H1 (cell line): ENCODE data around the gene TCFL5. TPM values are rescaled to one million over a fixed set of nuclear protein-coding genes. Genes with fewer than 3 reads are reported as not detected.

Experiments used
- CTCF ChIA-PET: fragments of 300-600 bp; sonication (Branson Sonifier 250); formaldehyde crosslinking; loops from one replicate; lab custom pipeline; 2021; ENCODE audit not compliant: partially characterized antibody; lab: Charles Lee
- POLR2A ChIA-PET: fragments of 300-600 bp; sonication (Branson Sonifier 250); formaldehyde crosslinking; loops from one replicate; lab custom pipeline; 2021; ENCODE audit warnings: inconsistent platforms; ENCODE audit not compliant: partially characterized antibody; lab: Charles Lee
- DNase-seq, 2 experiments: peaks; one replicate each; pipeline versions ENCODE4 v3.0.0 to v3.0.0-alpha.2; 2010 to 2022; ENCODE audit warnings: low spot score in 2 of 2, low read depth in 1 of 2, mixed read lengths in 1 of 2
- FAIRE-seq: peaks from 2 replicates; lab custom pipeline; 2011; peaks lifted over from hg19 to GRCh38; lab: Jason Lieb, UNC
- H2AFZ ChIP-seq: 2 replicates; pipeline ENCODE4 v1.8.1; 2012; ENCODE audit warnings: low read length, inconsistent platforms
- H2AK5ac ChIP-seq: 2 replicates; pipeline ENCODE4 v1.6.1; 2013; ENCODE audit warnings: low read depth, low read length
- H2BK120ac ChIP-seq: replicated peaks from 2 replicates; pipeline ENCODE3; 2013; ENCODE audit warnings: low read depth, low read length, inconsistent platforms
- H2BK12ac ChIP-seq: 2 replicates; pipeline ENCODE4 v1.6.1; 2013; ENCODE audit warnings: low read depth, low read length
- H2BK15ac ChIP-seq: 2 replicates; pipeline ENCODE4 v1.6.1; 2013; ENCODE audit warnings: low read length
- H2BK20ac ChIP-seq: 2 replicates; pipeline ENCODE4 v1.6.1; 2013; ENCODE audit warnings: low read length
- H2BK5ac ChIP-seq: 2 replicates; pipeline ENCODE4 v1.6.1; 2013; ENCODE audit warnings: low read depth, low read length
- H3K14ac ChIP-seq: 2 replicates; pipeline ENCODE4 v1.6.1; 2013; ENCODE audit warnings: inconsistent platforms; ENCODE audit not compliant: insufficient read length
- H3K18ac ChIP-seq: 2 replicates; pipeline ENCODE4 v1.6.1; 2013; ENCODE audit warnings: low read length; ENCODE audit errors: extremely low read depth
- H3K23ac ChIP-seq: 2 replicates; pipeline ENCODE4 v1.6.1; 2013; ENCODE audit warnings: inconsistent platforms; ENCODE audit not compliant: insufficient read length
- H3K23me2 ChIP-seq: 2 replicates; pipeline ENCODE4 v1.6.1; 2013; ENCODE audit warnings: low read depth, low read length
- H3K27ac ChIP-seq: 2 replicates; pipeline ENCODE4 v1.6.1; 2011; ENCODE audit warnings: low read depth, low read length, inconsistent platforms
- H3K27me3 ChIP-seq, 4 experiments: replicated peaks in 1 of 4; 1 replicate in 1 of 4; 2 replicates in 3 of 4; pipeline versions ENCODE4 v1.6.1 to v1.8.1; 2011 to 2013; ENCODE audit warnings: low read length in 3 of 4, mild to moderate bottlenecking in 3 of 4, inconsistent platforms in 2 of 4, mixed read lengths in 2 of 4, moderate library complexity in 1 of 4; ENCODE audit not compliant: control insufficient read depth in 3 of 4, insufficient read depth in 3 of 4; ENCODE audit errors: extremely low read depth in 1 of 4
- H3K36me3 ChIP-seq, 4 experiments: 2 replicates each; pipeline versions ENCODE4 v1.6.1 to v1.8.1; 2011 to 2013; ENCODE audit warnings: mild to moderate bottlenecking in 4 of 4, low read length in 3 of 4, moderate library complexity in 2 of 4, control low read depth in 1 of 4, inconsistent platforms in 1 of 4; ENCODE audit not compliant: insufficient read depth in 4 of 4, control insufficient read depth in 2 of 4
- H3K4ac ChIP-seq: replicated peaks from 2 replicates; pipeline ENCODE3; 2013; ENCODE audit warnings: low read length, low read depth, mixed read lengths, inconsistent platforms; ENCODE audit not compliant: insufficient read length
- H3K4me1 ChIP-seq, 4 experiments: replicated peaks in 1 of 4; 1 replicate in 1 of 4; 2 replicates in 3 of 4; pipeline versions ENCODE4 v1.6.1 to v1.8.1; 2011 to 2013; ENCODE audit warnings: low read length in 3 of 4, inconsistent platforms in 2 of 4, mixed read lengths in 1 of 4; ENCODE audit not compliant: insufficient read depth in 4 of 4, control insufficient read depth in 3 of 4
- H3K4me2 ChIP-seq, 2 experiments: 2 replicates each; pipeline versions ENCODE4 v1.6.1 to v1.8.1; 2011 to 2013; ENCODE audit warnings: low read depth in 2 of 2, low read length in 2 of 2, control low read depth in 1 of 2, inconsistent platforms in 1 of 2, mild to moderate bottlenecking in 1 of 2; ENCODE audit not compliant: insufficient read depth in 1 of 2
- H3K4me3 ChIP-seq, 4 experiments: fragments of 200-600, 300-600 bp in 1 of 4; sonication (generic), shearing (Covaris generic), sonication (Bioruptor Twin) in 1 of 4; 2 replicates each; pipeline versions ENCODE4 v1.5.1 to v1.8.1; 2011 to 2016; ENCODE audit warnings: low read length in 4 of 4, low read depth in 3 of 4, control low read depth in 2 of 4, inconsistent platforms in 2 of 4, mild to moderate bottlenecking in 2 of 4, mixed read lengths in 1 of 4, moderate library complexity in 1 of 4; ENCODE audit not compliant: insufficient read depth in 2 of 4; ENCODE audit errors: extremely low read depth in 1 of 4
- H3K56ac ChIP-seq: replicated peaks from 2 replicates; pipeline ENCODE3; 2013; ENCODE audit warnings: low read depth, mild to moderate bottlenecking, mixed read lengths, low read length, inconsistent platforms; ENCODE audit not compliant: insufficient read length
- H3K79me1 ChIP-seq: 2 replicates; pipeline ENCODE4 v1.6.1; 2013; ENCODE audit warnings: low read depth, low read length, control low read depth
- H3K79me2 ChIP-seq, 2 experiments: 2 replicates each; pipeline versions ENCODE4 v1.6.1 to v1.8.1; 2012 to 2013; ENCODE audit warnings: low read length in 2 of 2, mild to moderate bottlenecking in 2 of 2, inconsistent platforms in 1 of 2; ENCODE audit not compliant: insufficient read depth in 2 of 2, control insufficient read depth in 1 of 2
- H3K9ac ChIP-seq, 4 experiments: replicated peaks in 1 of 4; 1 replicate in 1 of 4; 2 replicates in 3 of 4; pipeline versions ENCODE4 v1.6.1 to v1.8.1; 2011 to 2013; ENCODE audit warnings: low read depth in 3 of 4, low read length in 3 of 4, control low read depth in 2 of 4, mild to moderate bottlenecking in 2 of 4, moderate library complexity in 2 of 4, inconsistent platforms in 1 of 4; ENCODE audit errors: extremely low read depth in 1 of 4
- H3K9me3 ChIP-seq, 2 experiments: 2 replicates each; pipeline versions ENCODE4 v1.6.1 to v1.8.1; 2012 to 2013; ENCODE audit warnings: mild to moderate bottlenecking in 2 of 2, moderate library complexity in 2 of 2, control low read depth in 1 of 2, inconsistent platforms in 1 of 2, low read depth in 1 of 2, low read length in 1 of 2, mixed read lengths in 1 of 2; ENCODE audit not compliant: insufficient read depth in 2 of 2
- H4K20me1 ChIP-seq, 2 experiments: replicated peaks in 1 of 2; 2 replicates each; pipeline versions ENCODE3 to v1.8.1; 2011 to 2013; ENCODE audit warnings: inconsistent platforms in 2 of 2, low read length in 2 of 2, mild to moderate bottlenecking in 1 of 2; ENCODE audit not compliant: insufficient read depth in 2 of 2, control insufficient read depth in 1 of 2
- H4K5ac ChIP-seq: 2 replicates; pipeline ENCODE4 v1.6.1; 2013; ENCODE audit warnings: low read length, low read depth, mixed read lengths, inconsistent platforms; ENCODE audit not compliant: insufficient read length
- H4K8ac ChIP-seq: 2 replicates; pipeline ENCODE4 v1.8.0; 2013; ENCODE audit warnings: mild to moderate bottlenecking, moderate library complexity, low read length, inconsistent platforms; ENCODE audit not compliant: insufficient read depth; ENCODE audit errors: extremely low read depth
- H4K91ac ChIP-seq: replicated peaks from 2 replicates; pipeline ENCODE3; 2013; ENCODE audit warnings: low read length, mixed read lengths, inconsistent platforms; ENCODE audit not compliant: insufficient read length
- BACH1 ChIP-seq: IDR thresholded peaks from 2 replicates; pipeline ENCODE4 v1.6.1; 2012; ENCODE audit warnings: low read length, improper control_type of control experiment
- JUND ChIP-seq: IDR thresholded peaks from 2 replicates; pipeline ENCODE4 v1.6.1; 2011; ENCODE audit warnings: mild to moderate bottlenecking, improper control_type of control experiment, low read length
- WGBS, 2 experiments: shearing (Covaris generic) in 1 of 2; methylation state at CpG; one replicate each; pipeline versions ENCODE4 v1.1.6 to v1.1.7; 2013 to 2015; ENCODE audit warnings: low lambda C conversion rate in 2 of 2, mixed read lengths in 2 of 2, inconsistent platforms in 1 of 2, low coverage in 1 of 2, missing lambda C conversion rate in 1 of 2; ENCODE audit not compliant: insufficient replicate concordance in 2 of 2, insufficient coverage in 1 of 2, insufficient read length in 1 of 2; ENCODE audit errors: extremely low coverage in 1 of 2, missing lambda C conversion rate in 1 of 2; 5-methylcytosine and 5-hydroxymethylcytosine counted together
- polyA plus RNA-seq, 7 experiments: library from polyadenylated mRNA; depleted of rRNA in 3 of 7; stranded (reverse) in 5 of 7; unstranded in 2 of 7; fragments of >200 nt in 5 of 7; fragments of 200-250 nt in 2 of 7; gene quantifications; 1 replicate in 5 of 7; 2 replicates in 1 of 7; 4 replicates in 1 of 7; pipeline versions ENCODE4 v1.2.1 to v1.2.3, GENCODE V29; 2011 to 2013; ENCODE audit warnings: missing spikeins in 2 of 7, mixed read lengths in 2 of 7
- total RNA-seq: library from RNA; stranded (reverse); fragmentation: NEBNext Ultra II Directional; extraction: Animal tissue kit (Norgen Biotek cat#: 25700); gene quantifications from 2 replicates; pipeline ENCODE4 v1.2.1, GENCODE V29; 2021

The TCFL5 gene
- total and polyA plus RNA-seq, 2 of the 8 experiments (the other 6 are each of a cell fraction or from before 2014, with no cell fraction given): 6.2 to 15.0 TPM

- TF ChIP-seq BACH1 (no peak), JUND (no peak)
- Histone ChIP-seq H4K8ac (no peak overlapping the region), H3K23ac (no peak overlapping the region), H2BK120ac (no peak overlapping the region), H3K4me1 (peaks cover 0 to 11% (median 6%) of the 10 kb centered on the region in 4 experiments; a peak in 4 of 7 replicates), H3K27ac (no peak overlapping the region), H2BK5ac (no peak overlapping the region), H3K18ac (no peak overlapping the region), H2BK15ac (peak overlapping the region; percentile 72; the same call in 1 of the 2 replicates), H2AFZ (no peak overlapping the region), H4K91ac (no peak overlapping the region), H3K4ac (no peak overlapping the region), H2BK12ac (peak overlapping the region; percentile 60; the same call in 1 of the 2 replicates), H3K36me3 (no peaks in the 10 kb centered on the region), H3K9ac (no peak overlapping the region), H3K56ac (no peak overlapping the region), H2BK20ac (no peak overlapping the region), H4K5ac (no peak overlapping the region), H3K4me2 (no peak overlapping the region), H3K4me3 (no peak overlapping the region), H3K27me3 (peaks cover 0 to 18% (median 11%) of the 10 kb centered on the region in 4 experiments; a peak in 5 of 7 replicates), H3K79me2 (no peaks in the 10 kb centered on the region), H3K14ac (no peak overlapping the region), H2AK5ac (peak overlapping the region; percentile 33; the same call in 1 of the 2 replicates), H3K79me1 (no peaks in the 10 kb centered on the region), H3K23me2 (peaks cover 7% of the 10 kb centered on the region; the same call in 1 of the 2 replicates), H4K20me1 (peaks cover 0 to 2% of the 10 kb centered on the region in 2 experiments), H3K9me3 (no peaks in the 10 kb centered on the region)
- FAIRE-seq (no peak), DNase-seq (no peak)
- ChIA-PET CTCF (interaction anchor here (0.7 to 6.4 kb wide), 54 partner anchors 8 to 369 kb away, joined by 3 to 65 read pairs (median 6); partner anchors contain the start of gene NTSR1), POLR2A (interaction anchor here (1.3 to 2.1 kb wide), 2 partner anchors 10 to 123 kb away, joined by 5 read pairs; no protein-coding TSS in a partner anchor)
- 83% methylated on average over 9 of the region's 9 CpGs; no CpG with 5 or more reads in 1 of the 2 experiments for WGBS, 2 experiments
These were observed 69.3 kb downstream of the TCFL5 start for GRCh38 chr20:62792182-62792939.
